HG03354 (cell line): ENCODE measurements around the gene GRIA3.
"Not testable (repeated sequence)": the region's sequence is repeated elsewhere in the genome, so short reads cannot be mapped to it uniquely, and the experiment has no call there.

Experiments
- ATAC-seq: cut with Tn5 transposase; IDR thresholded peaks from one replicate; pipeline ENCODE4 v1.9.1; 2021; ENCODE audit warnings: mild to moderate bottlenecking; ENCODE audit not compliant: unreplicated experiment, poor library complexity, severe bottlenecking

The GRIA3 gene

GRCh38 chrX:123436512-123437136 is 252.5 kb downstream of the GRIA3 start:
- ATAC-seq, result no peak

- ATAC-seq, result not testable (repeated sequence)
Measured at GRCh38 chrX:123439926-123440325, 255.8 kb downstream of the GRIA3 start.

- ATAC-seq, result no peak
Measured at GRCh38 chrX:123442764-123443163, 258.7 kb downstream of the GRIA3 start.

GRCh38 chrX:123447506-123447905 is 263.4 kb downstream of the GRIA3 start:
- ATAC-seq, result no peak

GRCh38 chrX:123449335-123449734 is 265.3 kb downstream of the GRIA3 start:
- ATAC-seq, result no peak

- ATAC-seq, result no peak
Measured at GRCh38 chrX:123450222-123450621, 266.1 kb downstream of the GRIA3 start.

GRCh38 chrX:123454712-123455431 is 270.8 kb downstream of the GRIA3 start:
- ATAC-seq, result no peak

- no peak for ATAC-seq
Measured at GRCh38 chrX:123455693-123456092, 271.6 kb downstream of the GRIA3 start.

GRCh38 chrX:123464709-123465108 is 280.6 kb downstream of the GRIA3 start:
- ATAC-seq, result no peak

GRCh38 chrX:123468481-123468880 is 284.4 kb downstream of the GRIA3 start:
- no peak for ATAC-seq

GRCh38 chrX:123475068-123475724 is 291.1 kb downstream of the GRIA3 start:
- no peak for ATAC-seq

GRCh38 chrX:123476611-123477219 is 292.6 kb downstream of the GRIA3 start:
- ATAC-seq, result no peak

- ATAC-seq, result no peak
Measured at GRCh38 chrX:123477673-123478072, 293.6 kb downstream of the GRIA3 start.

GRCh38 chrX:123481913-123482851 is 298.1 kb downstream of the GRIA3 start:
- no peak for ATAC-seq

- no peak for ATAC-seq
Measured at GRCh38 chrX:123486297-123486696, 302.2 kb downstream of the GRIA3 start.

GRCh38 chrX:123487236-123487635 is 303.2 kb downstream of the GRIA3 start:
- ATAC-seq, result no peak

- ATAC-seq, result no peak
Measured at GRCh38 chrX:123487669-123488068, 303.6 kb downstream of the GRIA3 start.

GRCh38 chrX:123489011-123489410 is 304.9 kb downstream of the GRIA3 start:
- ATAC-seq, result no peak

- no peak for ATAC-seq
Measured at GRCh38 chrX:123493857-123494256, 309.8 kb downstream of the GRIA3 start.

- ATAC-seq, result no peak
Measured at GRCh38 chrX:123499787-123500186, 315.7 kb downstream of the GRIA3 start.
